K562 (cell line): ENCODE results near the gene USP2. TPM values are rescaled to one million over a fixed set of nuclear protein-coding genes. Genes with fewer than 3 reads are reported as not detected.

Experiments
- CBFA2T3 ChIP-seq: fragments of 450-650 bp; IDR thresholded peaks from 2 replicates; pipeline ENCODE4 v1.6.1; 2017
- CBX5 ChIP-seq: IDR thresholded peaks from 2 replicates; pipeline ENCODE4 v1.6.1; 2014; ENCODE audit warnings: low read depth, borderline replicate concordance
- DMBX1 ChIP-seq: fragments of 250-450 bp; sonication (Bioruptor Pico); IDR thresholded peaks from 2 replicates; pipeline ENCODE4 v1.8.0; 2022; ENCODE audit warnings: inconsistent platforms, mild to moderate bottlenecking, moderate library complexity, borderline replicate concordance
- EZH2 ChIP-seq: IDR thresholded peaks from 2 replicates; pipeline ENCODE4 v1.6.1; 2012; ENCODE audit warnings: low read depth, mild to moderate bottlenecking, inconsistent platforms, low read length, borderline replicate concordance
- ID3 ChIP-seq, 2 experiments: fragments of 250-450 bp in 1 of 2; fragments of 450-650 bp in 1 of 2; sonication (Bioruptor Pico) in 1 of 2; IDR thresholded peaks; 2 replicates each; pipeline versions ENCODE4 v1.6.1 to v1.8.0; 2016 to 2021; ENCODE audit warnings: mild to moderate bottlenecking in 2 of 2, moderate library complexity in 2 of 2, missing compliant biosample characterization in 1 of 2, missing genetic modification characterization in 1 of 2
- MIER1 ChIP-seq: fragments of 450-650 bp; IDR thresholded peaks from 2 replicates; pipeline ENCODE4 v1.6.1; 2016; ENCODE audit warnings: antibody characterized with exemption, mild to moderate bottlenecking, low read depth
- MLX ChIP-seq, 2 experiments: fragments of 450-650 bp in 1 of 2; sonication (generic) in 1 of 2; formaldehyde crosslinking; conservative IDR thresholded peaks; 2 replicates each; pipeline versions ENCODE4 v1.4.0 to v1.8.1; 2020 to 2022; ENCODE audit warnings: mild to moderate bottlenecking in 1 of 2, missing genetic modification reagents in 1 of 2
- PHB2 ChIP-seq: fragments of 450-650 bp; IDR thresholded peaks from 2 replicates; pipeline ENCODE4 v1.6.1; 2017; ENCODE audit warnings: low read depth
- PHTF2 ChIP-seq: fragments of 250-450 bp; sonication (Bioruptor Pico); IDR thresholded peaks from 2 replicates; pipeline ENCODE4 v1.5.0; 2021; ENCODE audit warnings: mild to moderate bottlenecking
- POLR3G ChIP-seq: IDR thresholded peaks from 2 replicates; pipeline ENCODE4 v1.6.1; 2011; ENCODE audit not compliant: insufficient read length, insufficient replicate concordance; ENCODE audit errors: extremely low read depth
- PRDM10 ChIP-seq: fragments of 450-650 bp; IDR thresholded peaks from 2 replicates; pipeline ENCODE4 v1.6.1; 2018; ENCODE audit not compliant: partially characterized antibody
- RFX5 ChIP-seq: IDR thresholded peaks from 2 replicates; pipeline ENCODE4 v1.6.1; 2011; ENCODE audit warnings: low read depth, mild to moderate bottlenecking, improper control_type of control experiment, low read length
- RNF219 ChIP-seq: fragments of 250-450 bp; sonication (Bioruptor Pico); IDR thresholded peaks from 2 replicates; pipeline ENCODE4 v1.5.0; 2022; ENCODE audit warnings: mild to moderate bottlenecking
- SETDB1 ChIP-seq: IDR thresholded peaks from one replicate; pipeline ENCODE4 v1.6.1; 2012; ENCODE audit warnings: low read length, control low read depth, inconsistent platforms
- SMAD2 ChIP-seq: fragments of 150-350 bp; IDR thresholded peaks from 2 replicates; pipeline ENCODE4 v1.6.1; 2014; ENCODE audit warnings: low read depth, mild to moderate bottlenecking, low read length
- SPI1 ChIP-seq: IDR thresholded peaks from 2 replicates; pipeline ENCODE4 v1.6.1; 2011; ENCODE audit warnings: low read depth, low read length, control low read depth, borderline replicate concordance
- ZBTB1 ChIP-seq: sonication (generic); formaldehyde crosslinking; IDR thresholded peaks from 2 replicates; pipeline ENCODE4 v1.8.1; 2023; ENCODE audit warnings: missing genetic modification reagents, low read depth, mild to moderate bottlenecking, borderline replicate concordance
- ZFP91 ChIP-seq: sonication (generic); formaldehyde crosslinking; IDR thresholded peaks from 2 replicates; pipeline ENCODE4 v1.8.0; 2022; ENCODE audit warnings: mild to moderate bottlenecking, missing genetic modification reagents
- ZNF184 ChIP-seq: sonication (generic); formaldehyde crosslinking; IDR thresholded peaks from 2 replicates; pipeline ENCODE4 v1.5.0; 2020; ENCODE audit warnings: missing genetic modification reagents
- polyA plus RNA-seq, 8 experiments: library from polyadenylated mRNA; depleted of rRNA in 4 of 8; stranded (reverse) in 5 of 8; unstranded in 3 of 8; fragments of >200 nt; fragmentation: Nextera tagmentation in 2 of 8; fragmentation: Illumina TruSeq in 1 of 8; extraction: Ambion mirVana in 2 of 8; extraction: Trizol in 1 of 8; gene quantifications; 2 replicates each; pipeline versions ENCODE4 v1.2.1 to v1.2.3, GENCODE V29; 2011 to 2014; ENCODE audit warnings: inconsistent platforms in 1 of 8, missing spikeins in 1 of 8
- total RNA-seq, 7 experiments: library from RNA; depleted of rRNA in 6 of 7; stranded (reverse); fragments of >200 nt in 6 of 7; fragmentation: Illumina TruSeq in 2 of 7; extraction: Trizol in 2 of 7; gene quantifications; 2 replicates each; pipeline versions ENCODE4 v1.2.1 to v1.2.3, GENCODE V29; 2011 to 2021; ENCODE audit warnings: low replicate concordance in 1 of 7

USP2 gene
- total and polyA plus RNA-seq, 9 of the 15 experiments (the other 6 are each of a cell fraction or from before 2014, with no cell fraction given): 2.8 to 16.9 (median 3.9) TPM

GRCh38 chr11:119338318-119338890 is 43.1 kb downstream of the USP2 start (continued):
- no peak for TF ChIP-seq MLX (CRISPR knock-in tag; conservative IDR thresholded peaks at IDR 0.05)
- no peak for TF ChIP-seq RFX5
- no peak for TF ChIP-seq PHTF2
- no peak for TF ChIP-seq RNF219 (CRISPR knock-in tag)
- no peak for TF ChIP-seq PHB2
- TF ChIP-seq CBX5: no peak
- TF ChIP-seq POLR3G: no peak
- no peak for TF ChIP-seq ZFP91
- TF ChIP-seq CBFA2T3: no peak
- TF ChIP-seq ZNF184: no peak
- no peak for TF ChIP-seq SPI1
- no peak for TF ChIP-seq ZBTB1
- no peak for TF ChIP-seq EZH2
- TF ChIP-seq PRDM10: peak; percentile 53
- no peak for TF ChIP-seq SMAD2
- TF ChIP-seq MIER1: no peak
- TF ChIP-seq ID3 (CRISPR knock-in tag; IDR thresholded peaks at IDR 0.05): no peak
- no peak for TF ChIP-seq ID3 (tag; IDR thresholded peaks at IDR 0.05)
- TF ChIP-seq DMBX1 (CRISPR knock-in tag): no peak
- no peak for TF ChIP-seq SETDB1
